T-helper 2 cell treated with Interferon-gamma antibody and Interleukin-4, amounts not matched to agents 100 ng/mL and 5 ng/mL, for 36 hours (primary cell): Measurements from ENCODE around the gene SLC25A42. TPM values are rescaled to one million over a fixed set of nuclear protein-coding genes. Genes with fewer than 3 reads are reported as not detected.

Source experiments
- intact Hi-C: fragments of 100-400 bp; cut with micrococcal nuclease; formaldehyde crosslinking; loops from one replicate; pipeline ENCODE4 v1.15.1; 2023
- total RNA-seq: library from RNA; stranded (reverse); gene quantifications from 2 replicates; pipeline ENCODE4 v1.2.3, GENCODE V29; 2022

Gene SLC25A42
- total RNA-seq, 1 donor from 2014 or later: 18.6 TPM

DNA sequence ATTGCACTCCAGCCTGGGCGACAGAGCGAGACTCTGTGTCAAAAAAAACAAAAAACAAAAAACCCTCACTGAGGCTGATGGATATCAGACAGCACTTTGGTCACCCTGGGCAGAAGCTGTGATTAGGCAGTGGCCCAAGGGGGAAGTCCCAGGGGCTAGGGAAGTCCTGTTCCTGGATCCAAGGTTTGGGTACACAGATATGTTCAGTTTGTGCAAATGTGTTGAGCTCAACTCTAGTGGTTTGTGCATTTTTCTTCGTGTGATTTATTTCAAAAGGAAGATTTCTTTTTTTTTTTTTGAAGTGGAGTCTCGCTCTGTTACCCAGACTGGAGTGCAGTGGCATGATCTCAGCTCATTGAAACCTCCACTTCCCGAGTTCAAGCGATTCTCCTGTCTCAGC lies 94.0 kb downstream of the SLC25A42 start:
- intact Hi-C loops: no loop called here

DNA sequence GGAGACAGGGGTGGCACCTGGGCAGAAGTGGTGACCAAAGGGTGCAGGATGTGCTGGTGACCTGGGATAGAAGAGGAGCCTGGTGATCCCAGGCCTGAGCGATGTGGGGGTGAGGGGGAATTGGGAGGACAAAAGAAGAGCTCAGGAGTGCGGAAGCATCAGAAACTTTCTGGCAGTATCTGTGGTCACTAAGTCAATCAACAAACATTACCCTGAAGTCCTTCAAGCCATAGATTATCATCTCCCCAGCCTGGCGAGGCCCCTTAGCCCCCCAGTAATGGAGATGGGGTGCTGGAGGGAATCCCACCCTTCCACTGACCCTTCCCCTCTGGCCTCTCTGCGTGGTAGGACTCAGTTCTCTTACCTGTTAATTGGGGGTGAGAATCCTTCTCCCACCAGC lies 95.7 kb downstream of the SLC25A42 start:
- intact Hi-C loops: no loop called here

DNA sequence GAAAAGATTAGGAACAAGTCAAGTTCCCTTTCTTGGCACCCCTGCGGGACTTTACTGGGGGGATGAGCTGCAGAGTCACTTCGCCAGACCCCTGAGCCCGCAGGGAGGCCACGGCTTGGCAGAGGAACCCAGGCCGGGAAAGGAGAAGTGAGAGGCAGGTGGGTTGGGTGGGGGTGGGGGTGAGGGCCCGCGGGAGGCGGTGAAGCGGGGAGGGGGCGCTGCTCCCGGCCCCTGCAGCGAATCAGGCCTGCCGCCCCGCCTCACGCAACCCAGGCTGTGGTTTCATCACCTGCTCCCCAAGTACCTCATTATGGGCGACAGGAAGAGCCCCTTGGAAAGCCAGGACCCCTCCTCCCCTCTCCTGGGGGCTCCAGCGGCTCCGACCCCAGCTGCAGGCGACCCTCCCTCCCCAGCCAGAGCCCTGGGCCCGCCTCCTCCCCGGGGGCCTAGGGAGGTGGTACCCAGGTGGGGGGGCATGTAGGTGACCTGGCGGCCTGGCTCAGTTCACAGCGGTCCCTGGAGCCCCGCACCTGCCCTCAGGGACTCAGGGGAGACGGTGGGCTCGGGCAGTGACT lies 96.8 kb downstream of the SLC25A42 start:
- intact Hi-C loops: no loop called here

DNA sequence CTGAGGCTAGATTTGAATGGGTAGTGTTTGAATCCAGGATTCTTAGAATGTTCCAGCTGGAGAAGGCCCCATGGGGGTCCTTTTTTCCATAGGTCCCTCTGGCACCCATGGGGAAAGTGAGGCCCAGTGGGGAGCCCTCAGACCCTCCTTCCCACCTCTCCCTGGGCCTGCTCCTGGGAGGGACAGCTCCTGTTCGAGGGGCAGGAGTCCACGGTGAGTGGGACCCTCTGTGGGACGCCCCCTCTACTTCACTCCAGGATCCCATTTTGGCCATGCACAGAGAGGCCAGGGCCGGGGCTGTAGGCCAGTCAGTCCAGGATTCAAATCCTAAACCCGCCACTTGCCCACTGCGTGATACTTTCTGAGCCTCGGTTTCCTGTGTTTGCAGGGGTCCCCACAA lies 98.7 kb downstream of the SLC25A42 start:
- intact Hi-C loops: no loop called here

Other genes starting within 250 kb of the SLC25A42 start
- 100 and 102 TPM in 2 replicates for gene UPF1, start 232.0 kb upstream of the SLC25A42 start, total RNA-seq
- not detected in 2 replicates for gene CERS1, start 167.8 kb upstream of the SLC25A42 start, total RNA-seq
- 262 TPM in 2 replicates for gene COPE, start 144.6 kb upstream of the SLC25A42 start, total RNA-seq
- 58.7 and 63.4 TPM in 2 replicates for gene DDX49, start 144.3 kb upstream of the SLC25A42 start, total RNA-seq
- gene HOMER3, start 122.8 kb upstream of the SLC25A42 start, total RNA-seq: not detected in 2 replicates
- 127 and 133 TPM in 2 replicates for gene SUGP2, start 30.5 kb upstream of the SLC25A42 start, total RNA-seq
- 38.4 and 39.9 TPM in 2 replicates for gene ARMC6, start 30.4 kb upstream of the SLC25A42 start, total RNA-seq
- 19.4 and 24.0 TPM in 2 replicates for gene TMEM161A, start 74.5 kb downstream of the SLC25A42 start, total RNA-seq
- 2.3 and 3.3 TPM in 2 replicates for gene MEF2B, start 106.3 kb downstream of the SLC25A42 start, total RNA-seq
- gene BORCS8, start 128.2 kb downstream of the SLC25A42 start, total RNA-seq: 31.5 and 38.6 TPM in 2 replicates
- 115 and 117 TPM in 2 replicates for gene RFXANK, start 128.3 kb downstream of the SLC25A42 start, total RNA-seq
- 43.9 and 45.9 TPM in 2 replicates for gene NR2C2AP, start 139.4 kb downstream of the SLC25A42 start, total RNA-seq
- gene NCAN, start 148.0 kb downstream of the SLC25A42 start, total RNA-seq: 0.48 TPM in 1 of 2 replicates, not detected in the other
- not detected in 2 replicates for gene TM6SF2, start 209.3 kb downstream of the SLC25A42 start, total RNA-seq